HG03565 (cell line): ENCODE results near the gene NDUFB5.
A peak's percentile ranks its signal among the peaks of the same experiment; 100 is the strongest.

Source experiments
- ATAC-seq: cut with Tn5 transposase; IDR thresholded peaks from one replicate; pipeline ENCODE4 v1.9.1; 2021; ENCODE audit warnings: mild to moderate bottlenecking, moderate library complexity; ENCODE audit not compliant: unreplicated experiment

NDUFB5 gene

GRCh38 chr3:179604321-179605078 lies at the start of gene NDUFB5, which contains the start of gene MRPL47:
NDUFB5 (plus strand) TSS chr3:179604794; CDS start chr3:179604816, 22 bp downstream.
MRPL47 (minus strand) TSS chr3:179604638; CDS start chr3:179604624, 14 bp downstream.
- ATAC-seq = peak; percentile 92

- ATAC-seq = no peak
These were observed 45.7 kb upstream of the NDUFB5 start for GRCh38 chr3:179558742-179559364.

- no peak for ATAC-seq
These were observed 43.8 kb upstream of the NDUFB5 start for GRCh38 chr3:179560791-179561190.

- peak; percentile 95 for ATAC-seq
These were observed 41.9 kb upstream of the NDUFB5 start, which contains the start of gene ACTL6A for GRCh38 chr3:179562591-179563270. ACTL6A (plus strand) TSS chr3:179562926; CDS start chr3:179563093, 167 bp downstream.

- peak; percentile 32 for ATAC-seq
These were observed 41.3 kb upstream of the NDUFB5 start for GRCh38 chr3:179563271-179563783.

GRCh38 chr3:179565496-179565895 lies 39.1 kb upstream of the NDUFB5 start:
- no peak for ATAC-seq

- ATAC-seq = no peak
These were observed 23.6 kb upstream of the NDUFB5 start for GRCh38 chr3:179580992-179581391.

- peak; percentile 52 for ATAC-seq
These were observed 15.5 kb upstream of the NDUFB5 start for GRCh38 chr3:179589143-179589542.

GRCh38 chr3:179590669-179591068 lies 13.9 kb upstream of the NDUFB5 start:
- ATAC-seq = no peak

GRCh38 chr3:179591313-179591712 lies 13.3 kb upstream of the NDUFB5 start:
- ATAC-seq = no peak

GRCh38 chr3:179599531-179599930 lies 5.1 kb upstream of the NDUFB5 start:
- no peak for ATAC-seq

GRCh38 chr3:179603321-179603720 lies 1.3 kb upstream of the NDUFB5 start:
- ATAC-seq = no peak

- no peak for ATAC-seq
These were observed 763 bp upstream of the NDUFB5 start for GRCh38 chr3:179603831-179604230.

- peak; percentile 17 for ATAC-seq
These were observed 2.0 kb downstream of the NDUFB5 start for GRCh38 chr3:179606534-179607085.

- ATAC-seq = peak; percentile 56
These were observed 4.5 kb downstream of the NDUFB5 start for GRCh38 chr3:179608931-179609720.

- ATAC-seq = no peak
These were observed 5.5 kb downstream of the NDUFB5 start for GRCh38 chr3:179610066-179610465.

GRCh38 chr3:179613807-179614206 lies 9.2 kb downstream of the NDUFB5 start:
- ATAC-seq = no peak

- ATAC-seq = no peak
These were observed 11.0 kb downstream of the NDUFB5 start for GRCh38 chr3:179615458-179616173.

- no peak for ATAC-seq
These were observed 17.4 kb downstream of the NDUFB5 start for GRCh38 chr3:179622023-179622422.

GRCh38 chr3:179624451-179624850 lies 19.9 kb downstream of the NDUFB5 start:
- ATAC-seq = no peak
